ENCODE data around the gene LEKR1.
"Not testable (repeated sequence)": the region's sequence is repeated elsewhere in the genome, so short reads cannot be mapped to it uniquely, and the experiment has no call there.

The LEKR1 gene

DNA sequence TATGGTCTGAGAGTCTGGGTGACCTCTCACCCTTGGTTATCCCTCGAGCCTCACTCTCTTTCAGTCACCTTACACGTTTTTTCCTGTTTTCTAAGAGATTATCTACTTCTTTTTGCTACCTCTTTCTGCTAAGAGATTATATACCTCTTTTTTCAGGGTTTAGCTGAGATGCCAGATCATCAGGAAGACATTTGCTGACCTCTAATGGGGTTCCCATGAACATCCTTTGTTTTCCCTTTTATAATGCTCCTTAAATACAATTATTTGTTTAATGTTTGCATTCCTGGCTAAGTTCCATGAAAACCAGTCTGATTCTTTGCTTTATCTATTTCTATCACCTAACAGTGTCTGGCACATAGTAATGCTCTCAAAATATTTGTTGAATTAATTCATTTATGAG is 39.6 kb downstream of the LEKR1 start:
- TF ChIP-seq ZFX (IDR thresholded peaks at IDR 0.05): no peak
- TF ChIP-seq, protein P1, sequence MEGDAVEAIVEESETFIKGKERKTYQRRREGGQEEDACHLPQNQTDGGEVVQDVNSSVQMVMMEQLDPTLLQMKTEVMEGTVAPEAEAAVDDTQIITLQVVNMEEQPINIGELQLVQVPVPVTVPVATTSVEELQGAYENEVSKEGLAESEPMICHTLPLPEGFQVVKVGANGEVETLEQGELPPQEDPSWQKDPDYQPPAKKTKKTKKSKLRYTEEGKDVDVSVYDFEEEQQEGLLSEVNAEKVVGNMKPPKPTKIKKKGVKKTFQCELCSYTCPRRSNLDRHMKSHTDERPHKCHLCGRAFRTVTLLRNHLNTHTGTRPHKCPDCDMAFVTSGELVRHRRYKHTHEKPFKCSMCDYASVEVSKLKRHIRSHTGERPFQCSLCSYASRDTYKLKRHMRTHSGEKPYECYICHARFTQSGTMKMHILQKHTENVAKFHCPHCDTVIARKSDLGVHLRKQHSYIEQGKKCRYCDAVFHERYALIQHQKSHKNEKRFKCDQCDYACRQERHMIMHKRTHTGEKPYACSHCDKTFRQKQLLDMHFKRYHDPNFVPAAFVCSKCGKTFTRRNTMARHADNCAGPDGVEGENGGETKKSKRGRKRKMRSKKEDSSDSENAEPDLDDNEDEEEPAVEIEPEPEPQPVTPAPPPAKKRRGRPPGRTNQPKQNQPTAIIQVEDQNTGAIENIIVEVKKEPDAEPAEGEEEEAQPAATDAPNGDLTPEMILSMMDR (conservative IDR thresholded peaks at IDR 0.05): peak; percentile 13; the same call in 1 of the 2 replicates
- H3K27ac ChIP-seq: no peak overlapping the region

DNA sequence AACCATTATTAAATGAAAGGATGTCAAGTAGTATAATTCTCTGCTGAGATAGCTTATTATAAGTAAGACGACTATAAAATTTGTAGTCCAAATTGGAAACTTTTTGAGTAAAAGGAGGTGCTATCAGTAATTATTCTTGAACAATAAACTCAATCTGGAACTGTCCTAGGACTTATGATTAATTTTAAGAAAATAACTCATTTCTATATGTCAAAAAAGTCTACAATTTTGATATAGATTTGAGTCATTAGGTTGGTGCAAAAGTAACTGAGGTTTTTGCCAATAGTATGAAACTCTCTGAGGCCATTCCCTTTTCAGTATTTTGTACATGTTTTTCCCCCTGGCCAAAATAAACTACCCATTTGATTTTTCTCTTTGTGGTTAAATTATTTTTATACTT is 41.0 kb downstream of the LEKR1 start:
- H3K27ac ChIP-seq: no peak overlapping the region
- no peak for TF ChIP-seq ZFX (IDR thresholded peaks at IDR 0.05)
- TF ChIP-seq, protein P1 (conservative IDR thresholded peaks at IDR 0.05): no peak

- no peak overlapping the region for H3K27ac ChIP-seq
- no peak for TF ChIP-seq ZFX (IDR thresholded peaks at IDR 0.05)
- TF ChIP-seq, protein P1 (conservative IDR thresholded peaks at IDR 0.05): no peak
Observed at GRCh38 chr3:156867920-156868319, 41.8 kb downstream of the LEKR1 start.

DNA sequence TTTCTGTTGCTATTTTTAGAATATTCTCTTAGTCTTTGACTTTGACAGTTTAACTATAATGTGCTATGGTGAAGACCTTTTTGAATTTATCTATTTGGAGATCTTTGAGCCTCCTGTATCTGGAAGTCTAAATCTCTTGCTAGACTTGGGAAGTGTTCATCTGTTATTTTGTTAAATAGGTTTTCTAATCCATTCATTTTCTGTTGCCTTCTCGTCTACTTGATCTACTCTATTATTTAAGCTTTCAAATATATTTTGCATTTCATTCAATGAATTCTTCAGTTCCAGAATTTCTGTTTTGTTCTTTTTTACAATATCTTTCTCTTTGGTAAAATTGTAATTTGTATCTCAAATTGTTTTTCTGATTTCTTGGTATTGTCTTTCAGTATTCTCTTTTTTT is 47.8 kb downstream of the LEKR1 start:
- TF ChIP-seq, protein P1 (conservative IDR thresholded peaks at IDR 0.05): no peak
- no peak for TF ChIP-seq ZFX (IDR thresholded peaks at IDR 0.05)
- no peak overlapping the region for H3K27ac ChIP-seq

- H3K27ac ChIP-seq: not testable (repeated sequence)
Observed at GRCh38 chr3:156879491-156879890, 53.3 kb downstream of the LEKR1 start.

DNA sequence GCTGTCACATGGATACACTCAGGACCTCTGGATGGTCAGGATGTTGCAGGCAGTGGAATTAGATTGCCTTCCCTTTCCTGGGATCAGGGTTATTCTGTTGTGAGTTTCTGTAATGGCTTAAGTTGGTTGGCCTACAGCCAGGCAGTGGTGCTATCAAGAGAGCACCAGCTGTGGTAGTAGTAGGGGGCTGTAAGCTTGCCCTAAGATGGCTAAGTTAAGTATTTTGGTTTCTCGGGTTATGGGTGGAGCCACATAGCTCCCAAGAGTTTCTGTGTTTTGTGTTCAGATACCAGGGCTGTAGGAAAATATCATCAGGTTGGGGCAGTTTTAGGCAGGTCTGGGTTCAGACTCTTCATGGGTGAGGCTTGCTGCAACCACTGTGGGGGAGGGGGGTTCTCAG is 59.6 kb downstream of the LEKR1 start:
- no peak overlapping the region for H3K27ac ChIP-seq
- no peak for TF ChIP-seq ZFX (IDR thresholded peaks at IDR 0.05)
- TF ChIP-seq, protein P1 (conservative IDR thresholded peaks at IDR 0.05): no peak

DNA sequence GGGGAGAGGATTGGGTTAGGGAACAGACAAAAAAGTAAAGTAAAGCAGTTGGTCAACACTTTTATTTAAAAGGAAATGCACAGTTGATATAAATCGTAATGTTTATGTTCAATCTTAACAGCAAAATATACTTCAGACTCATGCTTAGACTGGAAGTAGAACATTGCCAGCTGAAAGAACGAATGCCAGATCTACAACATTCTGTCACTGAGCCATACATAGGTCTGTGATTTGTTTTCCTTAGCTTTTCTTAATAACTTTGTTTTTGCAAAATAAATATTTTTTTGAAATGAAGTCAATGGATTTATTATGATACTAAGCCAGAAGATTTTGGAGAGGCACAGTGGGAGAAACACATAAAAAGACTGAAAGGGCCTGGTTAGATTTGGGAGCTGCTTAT is 62.0 kb downstream of the LEKR1 start:
- no peak overlapping the region for H3K27ac ChIP-seq
- TF ChIP-seq ZFX (IDR thresholded peaks at IDR 0.05): no peak
- TF ChIP-seq, protein P1 (conservative IDR thresholded peaks at IDR 0.05): no peak

DNA sequence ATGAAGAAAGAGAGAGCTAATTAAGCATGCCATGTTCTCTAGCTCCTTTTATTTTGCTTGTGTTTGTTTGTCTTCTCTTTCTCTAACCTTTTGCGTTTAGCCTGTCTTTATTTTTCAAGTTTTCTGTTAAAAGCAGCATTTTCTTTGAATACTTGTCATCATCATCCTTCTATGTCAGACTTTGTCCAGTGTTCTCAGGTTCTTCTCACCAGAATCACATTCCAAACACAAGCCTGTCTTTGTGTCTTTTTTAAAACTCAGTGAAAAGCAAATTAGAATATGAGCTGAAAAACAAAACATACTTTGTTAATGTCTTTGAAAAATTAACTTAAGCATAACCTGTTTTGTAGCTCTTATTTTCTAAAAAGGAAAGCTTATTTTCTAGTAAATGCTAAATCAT is 62.4 kb downstream of the LEKR1 start:
- no peak overlapping the region for H3K27ac ChIP-seq
- TF ChIP-seq, protein P1 (conservative IDR thresholded peaks at IDR 0.05): no peak
- TF ChIP-seq ZFX (IDR thresholded peaks at IDR 0.05): no peak
